Measurements from ENCODE around the gene ZNF385A.

The ZNF385A gene

GRCh38 chr12:54324617-54325441 lies 59.7 kb downstream of the ZNF385A start, which contains the start of gene COPZ1:
Gene COPZ1 (plus strand): TSS chr12:54325131. CDS start chr12:54325164, 33 bp downstream.
- DNase-seq (ENCODE audit: low read depth) = peak; percentile 94

- DNase-seq (ENCODE audit: low read depth) = no peak
These were observed 63.2 kb downstream of the ZNF385A start for GRCh38 chr12:54321363-54321762.

Measured in CMK (cell line).